ENCODE results near the gene CST3. TPM values are rescaled to one million over a fixed set of nuclear protein-coding genes. Genes with fewer than 3 reads are reported as not detected.

Gene CST3, protein sequence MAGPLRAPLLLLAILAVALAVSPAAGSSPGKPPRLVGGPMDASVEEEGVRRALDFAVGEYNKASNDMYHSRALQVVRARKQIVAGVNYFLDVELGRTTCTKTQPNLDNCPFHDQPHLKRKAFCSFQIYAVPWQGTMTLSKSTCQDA
- total RNA-seq (2021; ENCODE audit: unreplicated experiment) (181 TPM), Bru-seq, nascent RNA (percentile 72 among the genes with signal in this experiment), BruChase-seq, experiment 1, labeled RNA remaining after a 6-hour chase (percentile 77 among the genes with signal in this experiment), BruChase-seq, experiment 2, labeled RNA remaining after a 2-hour chase (percentile 76 among the genes with signal in this experiment)
- polyA plus RNA-seq (2012) = 265 and 338 TPM in 2 replicates
- long read RNA-seq, transcript CST3-201 (3 exons, 873 nt) = major isoform, 103 of 121 reads
- long read RNA-seq, partial matches to known transcripts = 1 of 121 reads
- long read RNA-seq, other reads (novel, unspliced or antisense) = 15 of 121 reads

DNA sequence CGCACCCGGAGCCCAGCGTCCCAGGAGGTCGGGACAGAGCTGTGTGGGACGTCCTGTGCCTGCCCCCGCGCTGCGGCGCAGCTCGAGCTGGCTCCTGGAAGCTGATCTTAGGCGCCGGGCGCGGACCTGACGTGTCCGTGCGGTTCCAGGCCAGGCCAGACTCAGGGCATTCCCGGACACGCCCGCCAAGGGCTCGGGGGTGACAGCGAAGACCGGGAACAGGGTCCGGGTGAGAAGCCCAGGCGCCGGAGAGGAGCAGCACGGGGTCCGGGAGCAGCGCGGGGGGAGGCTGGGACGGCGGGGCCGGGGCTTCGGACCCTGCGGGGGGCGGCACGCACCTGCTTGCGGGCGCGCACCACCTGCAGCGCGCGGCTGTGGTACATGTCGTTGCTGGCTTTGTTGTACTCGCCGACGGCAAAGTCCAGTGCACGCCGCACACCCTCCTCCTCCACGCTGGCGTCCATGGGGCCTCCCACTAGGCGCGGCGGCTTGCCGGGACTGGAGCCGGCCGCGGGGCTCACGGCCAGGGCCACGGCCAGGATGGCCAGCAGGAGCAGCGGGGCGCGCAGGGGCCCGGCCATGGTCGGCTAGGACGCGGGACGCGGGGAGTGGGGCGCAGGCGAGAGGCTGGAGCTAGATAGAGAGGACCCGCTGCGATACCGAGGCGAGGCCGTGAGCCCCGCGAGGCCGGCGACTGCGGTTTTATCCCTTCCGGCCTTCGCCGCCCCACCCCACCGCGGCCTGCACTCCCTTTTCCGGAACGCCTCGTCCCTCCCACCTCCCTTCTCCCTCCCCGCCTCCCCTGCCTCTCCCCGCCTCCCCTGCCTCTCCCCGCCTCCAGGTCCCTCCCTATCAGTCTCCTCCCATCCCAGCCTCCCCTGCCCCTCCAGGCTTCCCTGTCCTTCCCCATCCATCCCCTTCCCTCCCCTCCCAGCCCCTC, at the start of gene CST3:
CST3 (minus strand) TSS at position 674 of the 940 bp plus-strand sequence; CDS start at position 581, 93 bp downstream.
- POLR2A ChIA-PET = interaction anchor here (1.4 to 1.5 kb wide), 2 partner anchors 9 to 15 kb away, joined by 5 read pairs; no protein-coding TSS in a partner anchor
- CTCF ChIA-PET = no interaction called here
- DNase-seq (ENCODE audit: low read depth, low spot score) (peak; percentile 68), ATAC-seq (peak; percentile 87)
- peaks cover 21% of the 10 kb centered on the region for H3K79me2 ChIP-seq (ENCODE audit: insufficient read depth, low read length)
- no peaks in the 10 kb centered on the region for H3K27me3 ChIP-seq (ENCODE audit: insufficient read depth, low read length)
- H2AFZ ChIP-seq (ENCODE audit: low read depth, low read length, poor library complexity, severe bottlenecking) = no peak within 1 kb of the TSS
- H3K4me3 ChIP-seq (replicated peaks in 1 of 2; ENCODE audit: low read depth in 1 of 2, low read length in 2 of 2) = peak within 1 kb of the TSS; percentile 77 to 91
- H3K9ac ChIP-seq (ENCODE audit: low read length) = peak within 1 kb of the TSS; percentile 88
- peaks cover 29 to 41% of the 10 kb centered on the region in 2 experiments for H3K4me1 ChIP-seq (ENCODE audit: control insufficient read depth in 1 of 2, insufficient read depth in 2 of 2, low read length in 2 of 2)
- RAD21 ChIA-PET (ENCODE audit: low non-redundant PET in 1 of 2, low total read pairs in 2 of 2, uncharacterized antibody in 2 of 2, unreplicated experiment in 2 of 2) = no interaction called here
- no peaks in the 10 kb centered on the region for H4K20me1 ChIP-seq (ENCODE audit: insufficient read depth)
- no TSS peak for BruUV-seq (replicated peaks)
- peak within 1 kb of the TSS; percentile 97 for H3K4me2 ChIP-seq (ENCODE audit: low read length)
- no peaks in the 10 kb centered on the region for H3K9me3 ChIP-seq (ENCODE audit: control insufficient read depth in 1 of 2, insufficient read depth in 1 of 2, low read depth in 1 of 2, low read length in 2 of 2)
- H3K36me3 ChIP-seq (ENCODE audit: control insufficient read depth in 1 of 2, insufficient read depth in 2 of 2, low read length in 2 of 2) = peaks cover 5% of the 10 kb centered on the region in 2 experiments; a peak in 2 of 4 replicates
- peak within 1 kb of the TSS; percentile 86 for H3K27ac ChIP-seq (ENCODE audit: low read depth, low read length)
- intact Hi-C loops (cut with micrococcal nuclease) = loop anchor here (10.0 kb wide), 1 partner anchor 1557 kb away; the partner anchor contains the start of gene ENTPD6
- H3K9me2 ChIP-seq (ENCODE audit: insufficient read depth) = no peaks in the 10 kb centered on the region
- TF ChIP-seq EZH2phosphoT487 (IDR thresholded peaks at IDR 0.05; ENCODE audit: borderline replicate concordance) = no peak
- TF ChIP-seq CEBPB (IDR thresholded peaks at IDR 0.05; ENCODE audit: low read depth) = no peak
- 0 out of 2 replicates have a peak, but pooled peaks have one; percentile 16 for TF ChIP-seq SRF (IDR thresholded peaks at IDR 0.05; ENCODE audit: low read depth)
- TF ChIP-seq JUND (IDR thresholded peaks at IDR 0.05) = no peak
- peak; percentile 90 for TF ChIP-seq ZFX (IDR thresholded peaks at IDR 0.05)
- TF ChIP-seq, protein P1, sequence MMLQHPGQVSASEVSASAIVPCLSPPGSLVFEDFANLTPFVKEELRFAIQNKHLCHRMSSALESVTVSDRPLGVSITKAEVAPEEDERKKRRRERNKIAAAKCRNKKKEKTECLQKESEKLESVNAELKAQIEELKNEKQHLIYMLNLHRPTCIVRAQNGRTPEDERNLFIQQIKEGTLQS (IDR thresholded peaks at IDR 0.05) = no peak
- peak; percentile 92 for TF ChIP-seq POLR2AphosphoS5 (IDR thresholded peaks at IDR 0.05; ENCODE audit: low read depth, low read length)
- TF ChIP-seq YY1 (IDR thresholded peaks at IDR 0.05; ENCODE audit: extremely low read depth, insufficient replicate concordance, low read depth, low read length) = no peak
- TF ChIP-seq, protein P2, sequence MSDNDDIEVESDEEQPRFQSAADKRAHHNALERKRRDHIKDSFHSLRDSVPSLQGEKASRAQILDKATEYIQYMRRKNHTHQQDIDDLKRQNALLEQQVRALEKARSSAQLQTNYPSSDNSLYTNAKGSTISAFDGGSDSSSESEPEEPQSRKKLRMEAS (IDR thresholded peaks at IDR 0.05) = peak; percentile 59
- TF ChIP-seq ZNF274 (IDR thresholded peaks at IDR 0.05; ENCODE audit: low read depth, low read length) = no peak
- no peak for TF ChIP-seq TCF7L2 (IDR thresholded peaks at IDR 0.05; ENCODE audit: borderline replicate concordance, extremely low read depth, insufficient read depth, insufficient read length)
- TF ChIP-seq, protein P3, sequence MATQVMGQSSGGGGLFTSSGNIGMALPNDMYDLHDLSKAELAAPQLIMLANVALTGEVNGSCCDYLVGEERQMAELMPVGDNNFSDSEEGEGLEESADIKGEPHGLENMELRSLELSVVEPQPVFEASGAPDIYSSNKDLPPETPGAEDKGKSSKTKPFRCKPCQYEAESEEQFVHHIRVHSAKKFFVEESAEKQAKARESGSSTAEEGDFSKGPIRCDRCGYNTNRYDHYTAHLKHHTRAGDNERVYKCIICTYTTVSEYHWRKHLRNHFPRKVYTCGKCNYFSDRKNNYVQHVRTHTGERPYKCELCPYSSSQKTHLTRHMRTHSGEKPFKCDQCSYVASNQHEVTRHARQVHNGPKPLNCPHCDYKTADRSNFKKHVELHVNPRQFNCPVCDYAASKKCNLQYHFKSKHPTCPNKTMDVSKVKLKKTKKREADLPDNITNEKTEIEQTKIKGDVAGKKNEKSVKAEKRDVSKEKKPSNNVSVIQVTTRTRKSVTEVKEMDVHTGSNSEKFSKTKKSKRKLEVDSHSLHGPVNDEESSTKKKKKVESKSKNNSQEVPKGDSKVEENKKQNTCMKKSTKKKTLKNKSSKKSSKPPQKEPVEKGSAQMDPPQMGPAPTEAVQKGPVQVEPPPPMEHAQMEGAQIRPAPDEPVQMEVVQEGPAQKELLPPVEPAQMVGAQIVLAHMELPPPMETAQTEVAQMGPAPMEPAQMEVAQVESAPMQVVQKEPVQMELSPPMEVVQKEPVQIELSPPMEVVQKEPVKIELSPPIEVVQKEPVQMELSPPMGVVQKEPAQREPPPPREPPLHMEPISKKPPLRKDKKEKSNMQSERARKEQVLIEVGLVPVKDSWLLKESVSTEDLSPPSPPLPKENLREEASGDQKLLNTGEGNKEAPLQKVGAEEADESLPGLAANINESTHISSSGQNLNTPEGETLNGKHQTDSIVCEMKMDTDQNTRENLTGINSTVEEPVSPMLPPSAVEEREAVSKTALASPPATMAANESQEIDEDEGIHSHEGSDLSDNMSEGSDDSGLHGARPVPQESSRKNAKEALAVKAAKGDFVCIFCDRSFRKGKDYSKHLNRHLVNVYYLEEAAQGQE (IDR thresholded peaks at IDR 0.05; ENCODE audit: low read depth) = no peak
- no peak for TF ChIP-seq EZH2 (IDR thresholded peaks at IDR 0.05)
- no peak for TF ChIP-seq SIN3A (IDR thresholded peaks at IDR 0.05; ENCODE audit: low read depth)
- no peak for TF ChIP-seq ELF1 (IDR thresholded peaks at IDR 0.05; ENCODE audit: borderline replicate concordance, low read depth)
- TF ChIP-seq FOSL1 (IDR thresholded peaks at IDR 0.05; ENCODE audit: low read depth) = no peak
- TF ChIP-seq EGR1 (IDR thresholded peaks at IDR 0.05; ENCODE audit: low read depth) = no peak
- TF ChIP-seq CBX3 (IDR thresholded peaks at IDR 0.05; ENCODE audit: low read depth) = no peak
- TF ChIP-seq RAD21 (IDR thresholded peaks at IDR 0.05; ENCODE audit: low read depth) = no peak
- TF ChIP-seq POLR2A (IDR thresholded peaks at IDR 0.05; ENCODE audit: borderline replicate concordance, extremely low read depth, insufficient read depth, insufficient read length) = peak; percentile 84

Data from HCT116 (cell line).